Measurements from ENCODE around the gene BAAT.

The BAAT gene

DNA sequence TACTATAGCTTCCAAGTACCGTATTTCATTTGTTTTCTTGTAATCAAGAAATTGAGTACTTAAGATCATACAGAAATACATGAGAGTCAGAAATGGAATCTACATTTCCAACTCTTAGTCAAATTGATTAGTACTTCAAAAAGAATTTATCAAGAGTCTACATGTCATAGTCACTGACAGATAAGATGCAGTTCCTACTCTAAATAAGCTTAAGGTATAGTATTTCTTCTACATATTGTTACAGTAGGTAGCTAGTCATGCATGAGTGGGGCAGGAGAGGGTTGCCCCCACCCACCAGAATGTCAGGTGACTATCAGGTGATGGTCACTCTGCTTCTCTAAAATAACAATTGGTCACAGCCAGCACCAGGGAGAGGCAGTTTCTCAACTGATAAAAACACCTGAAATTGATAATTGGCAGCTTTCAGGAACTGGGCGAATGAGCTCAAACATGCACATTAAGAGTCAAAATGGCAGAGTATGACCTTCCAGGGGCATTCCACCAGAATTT, 2.9 kb downstream of the BAAT start:
- Histone ChIP-seq H3K27ac (ENCODE audit: low read depth, low read length) (no peak overlapping the region), H3F3A (ENCODE audit: control insufficient read depth, insufficient read depth) (no peaks in the 10 kb centered on the region), H3K4me3 (ENCODE audit: low read length) (no peak overlapping the region), H3K4me1 (ENCODE audit: control insufficient read depth, low read length) (no peaks in the 10 kb centered on the region), H3K79me2 (ENCODE audit: control insufficient read depth, low read length) (no peaks in the 10 kb centered on the region), H3K9me3 (ENCODE audit: control insufficient read depth, insufficient read depth, low read length) (no peaks in the 10 kb centered on the region), H4K20me1 (ENCODE audit: control insufficient read depth, insufficient read depth, low read depth, low read length) (no peaks in the 10 kb centered on the region), H3K27me3 (ENCODE audit: control insufficient read depth, low read length) (no peaks in the 10 kb centered on the region), H3K9me2 (replicated peaks; ENCODE audit: control insufficient read depth, low read length) (no peaks in the 10 kb centered on the region), H3K4me2 (ENCODE audit: low read length) (no peak overlapping the region), H3K36me3 (ENCODE audit: control insufficient read depth, low read length) (peaks cover 3% of the 10 kb centered on the region)
- TF ChIP-seq EZH2phosphoT487 (IDR thresholded peaks at IDR 0.05; ENCODE audit: borderline replicate concordance, low read length): no peak
- no peak for TF ChIP-seq CTCF (IDR thresholded peaks at IDR 0.05; ENCODE audit: low read depth, low read length, poor library complexity, severe bottlenecking)

DNA sequence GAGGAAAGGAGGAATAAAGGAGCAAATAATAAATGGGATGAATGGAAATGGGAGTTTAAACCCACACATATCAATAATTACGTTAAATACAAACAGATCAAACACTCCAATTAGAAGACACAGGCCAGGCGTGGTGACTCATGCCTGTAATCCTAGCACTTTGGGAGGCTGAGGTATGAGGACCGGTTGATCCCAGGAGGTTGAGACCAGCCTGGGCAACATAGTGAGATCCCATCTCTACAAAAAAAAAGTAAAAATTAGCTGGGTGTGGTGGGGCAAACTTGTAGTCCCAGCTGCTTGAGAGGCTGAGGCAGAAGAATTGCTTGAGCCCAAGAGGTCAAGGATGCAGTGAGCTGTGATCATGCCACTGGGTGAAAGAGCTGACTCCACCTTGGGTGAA, 3.7 kb downstream of the BAAT start:
- no peak for TF ChIP-seq CTCF (IDR thresholded peaks at IDR 0.05; ENCODE audit: low read depth, low read length, poor library complexity, severe bottlenecking)
- no peak for TF ChIP-seq EZH2phosphoT487 (IDR thresholded peaks at IDR 0.05; ENCODE audit: borderline replicate concordance, low read length)
- Histone ChIP-seq H3K27ac (ENCODE audit: low read depth, low read length) (no peak overlapping the region), H3K4me3 (ENCODE audit: low read length) (no peak overlapping the region), H3K36me3 (ENCODE audit: control insufficient read depth, low read length) (no peaks in the 10 kb centered on the region), H3F3A (ENCODE audit: control insufficient read depth, insufficient read depth) (no peaks in the 10 kb centered on the region), H3K9me3 (ENCODE audit: control insufficient read depth, insufficient read depth, low read length) (no peaks in the 10 kb centered on the region), H3K79me2 (ENCODE audit: control insufficient read depth, low read length) (no peaks in the 10 kb centered on the region), H3K27me3 (ENCODE audit: control insufficient read depth, low read length) (no peaks in the 10 kb centered on the region), H3K9me2 (replicated peaks; ENCODE audit: control insufficient read depth, low read length) (no peaks in the 10 kb centered on the region), H4K20me1 (ENCODE audit: control insufficient read depth, insufficient read depth, low read depth, low read length) (no peaks in the 10 kb centered on the region), H3K4me2 (ENCODE audit: low read length) (no peak overlapping the region), H3K4me1 (ENCODE audit: control insufficient read depth, low read length) (no peaks in the 10 kb centered on the region)

- Histone ChIP-seq H3K27ac (ENCODE audit: low read depth, low read length) (no peak overlapping the region), H3K4me3 (ENCODE audit: low read length) (no peak overlapping the region), H3K9me3 (ENCODE audit: control insufficient read depth, insufficient read depth, low read length) (no peaks in the 10 kb centered on the region), H3K36me3 (ENCODE audit: control insufficient read depth, low read length) (no peaks in the 10 kb centered on the region), H3K9me2 (replicated peaks; ENCODE audit: control insufficient read depth, low read length) (no peaks in the 10 kb centered on the region), H3K79me2 (ENCODE audit: control insufficient read depth, low read length) (no peaks in the 10 kb centered on the region), H4K20me1 (ENCODE audit: control insufficient read depth, insufficient read depth, low read depth, low read length) (no peaks in the 10 kb centered on the region), H3K4me1 (ENCODE audit: control insufficient read depth, low read length) (no peaks in the 10 kb centered on the region), H3K27me3 (ENCODE audit: control insufficient read depth, low read length) (no peaks in the 10 kb centered on the region), H3K4me2 (ENCODE audit: low read length) (no peak overlapping the region), H3F3A (ENCODE audit: control insufficient read depth, insufficient read depth) (no peaks in the 10 kb centered on the region)
- TF ChIP-seq CTCF (IDR thresholded peaks at IDR 0.05; ENCODE audit: low read depth, low read length, poor library complexity, severe bottlenecking) (no peak), EZH2phosphoT487 (IDR thresholded peaks at IDR 0.05; ENCODE audit: borderline replicate concordance, low read length) (no peak)
These were observed 4.5 kb downstream of the BAAT start for GRCh38 chr9:101380295-101380694.

All from DOHH2 (cell line).